GM21529 (cell line): ENCODE data around the gene LGALSL.

ENCODE experiments used
- ATAC-seq: cut with Tn5 transposase; IDR thresholded peaks from one replicate; pipeline ENCODE4 v1.9.1; 2021; ENCODE audit not compliant: unreplicated experiment

The LGALSL gene

DNA sequence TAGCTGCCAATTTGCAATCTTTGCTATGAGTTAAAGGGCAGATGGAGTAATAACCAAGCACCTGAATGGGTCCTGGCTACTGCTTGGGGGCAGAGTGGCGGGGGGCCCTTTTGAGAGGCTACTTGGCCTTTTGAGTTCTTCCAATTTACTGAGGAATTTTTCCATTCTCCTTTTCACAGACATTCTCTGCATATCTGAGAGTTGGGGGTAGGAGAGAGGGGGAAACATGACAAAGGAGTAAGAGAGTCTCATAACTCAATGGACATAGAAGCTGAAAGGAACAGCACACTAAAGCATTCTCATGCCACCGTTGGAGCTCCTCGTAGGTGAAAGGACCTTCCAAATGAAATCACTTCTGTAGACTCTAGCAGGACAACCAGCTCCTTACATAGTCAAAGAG, 16.1 kb downstream of the LGALSL start:
- ATAC-seq = no peak

DNA sequence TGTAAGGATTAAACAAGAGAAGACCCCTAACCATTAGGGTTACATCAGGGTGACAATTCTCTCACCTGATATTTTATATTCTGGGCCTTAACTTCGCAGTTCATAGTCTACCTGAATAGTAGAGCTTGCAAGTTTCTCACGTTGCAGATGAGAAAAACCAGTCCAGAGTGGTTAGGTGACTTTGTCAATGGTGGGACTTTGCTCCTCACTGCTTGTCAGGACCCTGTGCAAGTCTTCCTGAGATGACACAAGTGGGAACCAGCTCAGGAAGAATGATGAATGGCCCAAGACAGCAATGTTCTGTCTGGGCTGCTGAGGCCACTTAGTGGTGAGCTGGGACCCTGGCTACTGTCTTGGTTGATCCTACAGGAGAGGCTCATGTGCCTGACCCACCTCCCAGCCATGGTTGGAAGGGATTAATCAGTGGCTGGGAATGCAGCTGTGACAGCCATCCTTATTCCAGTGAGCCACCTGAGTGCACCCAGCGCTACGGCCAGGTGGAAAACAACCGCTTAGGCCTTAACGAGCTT, 16.9 kb downstream of the LGALSL start:
- no peak for ATAC-seq

DNA sequence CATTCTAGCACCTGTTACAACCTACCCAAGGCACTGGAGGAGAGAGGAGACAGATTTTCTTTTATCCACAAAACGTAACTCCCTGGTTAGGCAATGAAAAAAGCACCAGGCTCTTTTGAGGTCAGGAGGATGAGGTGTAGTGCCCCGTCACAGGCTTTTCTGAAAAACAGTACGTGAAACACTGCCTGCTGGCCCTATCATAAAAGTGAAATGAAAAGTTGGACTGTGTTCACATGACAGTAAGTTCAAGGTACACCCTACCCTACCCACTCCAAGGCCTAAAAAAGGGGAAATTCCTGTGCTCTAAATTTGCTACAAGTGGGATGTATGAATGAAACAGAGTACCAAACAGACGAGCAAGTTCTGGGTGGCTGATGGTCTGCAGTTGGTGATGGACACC, 17.6 kb downstream of the LGALSL start:
- no peak for ATAC-seq

DNA sequence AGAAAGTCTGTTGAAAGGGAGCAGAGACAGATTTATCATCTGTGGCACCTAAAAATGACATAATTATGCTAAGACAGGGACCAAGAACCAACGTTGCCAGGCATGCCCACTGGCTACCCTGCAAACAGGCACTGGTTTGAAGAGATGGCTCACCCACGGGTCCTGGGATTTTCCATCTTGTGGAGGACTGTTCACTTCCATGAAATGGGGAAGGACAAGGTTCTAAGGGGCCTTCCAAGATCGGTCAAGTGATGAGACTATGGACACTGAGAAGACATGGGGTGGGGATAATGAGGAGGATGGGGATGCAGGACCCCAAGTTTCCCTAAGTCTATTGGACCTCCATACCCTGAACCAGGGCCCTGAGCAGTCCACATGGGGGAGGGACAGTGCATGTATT, 18.9 kb downstream of the LGALSL start:
- no peak for ATAC-seq

DNA sequence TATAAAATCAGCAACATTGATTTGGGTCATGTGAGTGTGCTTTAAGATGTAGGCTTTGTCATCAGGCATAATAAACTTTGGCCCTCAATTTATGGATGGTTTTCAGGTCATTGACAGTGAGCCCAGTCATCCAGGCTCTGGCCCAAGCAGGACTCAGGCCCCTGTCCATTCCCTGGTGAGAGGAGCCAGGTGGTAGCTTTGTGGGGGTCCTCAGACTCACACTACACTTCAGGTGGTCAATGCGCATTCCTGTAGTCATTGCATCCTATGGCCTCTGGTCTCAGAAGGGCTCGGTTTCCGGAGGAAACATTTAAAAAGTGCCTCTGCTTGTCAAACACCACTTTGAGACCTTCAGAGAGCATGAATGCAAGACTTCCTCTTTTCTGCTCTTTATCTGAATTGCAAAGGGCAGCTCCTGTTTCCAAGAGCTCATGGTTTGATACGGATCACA, 20.2 kb downstream of the LGALSL start:
- ATAC-seq = no peak

DNA sequence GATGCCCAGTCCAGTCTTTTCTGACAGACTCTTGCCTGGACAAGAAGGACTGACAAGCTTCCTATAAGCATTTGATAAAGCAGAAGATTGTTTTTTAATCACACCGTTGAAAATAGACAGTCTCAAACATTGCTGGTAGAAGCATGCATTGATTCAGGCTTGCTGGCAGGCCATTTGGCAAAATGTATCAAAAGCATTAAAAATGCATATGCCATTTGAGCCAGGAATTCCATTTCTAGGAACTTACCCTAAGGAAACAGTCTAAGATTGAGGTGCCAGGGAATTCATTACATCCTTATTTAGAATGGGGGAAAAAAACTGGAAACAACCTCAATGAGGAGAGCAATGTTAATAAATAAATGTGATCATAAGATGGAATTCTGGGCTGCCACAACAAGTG, 20.7 kb downstream of the LGALSL start:
- ATAC-seq = no peak

DNA sequence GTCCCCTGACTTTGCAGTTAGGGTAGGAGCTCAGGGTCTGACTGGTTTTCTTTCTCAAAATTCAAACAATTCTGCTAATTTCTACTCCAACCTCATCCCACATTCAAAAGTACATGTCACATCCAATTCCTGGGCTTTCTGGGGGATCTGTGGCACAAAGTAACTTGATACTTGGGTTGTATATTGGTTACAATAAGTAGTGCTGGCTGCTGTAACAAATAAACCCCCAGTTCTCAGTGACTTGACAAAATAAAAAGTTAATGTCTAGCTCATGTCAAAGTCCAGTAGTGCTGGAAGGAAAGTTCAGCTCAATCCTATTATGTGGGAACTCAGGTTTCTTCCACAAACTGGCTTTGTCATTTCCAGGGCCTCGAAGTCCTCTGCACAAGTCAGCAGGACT, 23.1 kb downstream of the LGALSL start:
- ATAC-seq = no peak

DNA sequence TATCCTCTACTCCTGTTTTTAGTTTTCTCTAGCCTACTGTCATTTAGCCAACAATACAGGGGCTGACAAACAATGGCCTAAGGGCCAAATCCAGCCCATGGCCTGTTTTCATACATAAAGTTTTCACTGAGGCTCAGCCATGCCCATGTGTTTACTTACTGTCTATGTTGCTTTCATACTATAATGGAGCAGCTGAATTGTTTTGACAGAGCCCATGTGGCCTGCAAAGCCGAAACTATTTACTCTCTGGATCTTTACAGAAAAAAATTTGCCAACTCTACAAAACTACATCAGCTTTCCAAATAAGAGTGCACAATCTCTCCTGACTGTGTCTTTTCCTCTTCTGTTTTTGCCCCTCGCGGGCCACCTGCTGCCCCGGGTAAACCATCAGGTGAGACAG, 24.0 kb downstream of the LGALSL start:
- ATAC-seq = no peak

DNA sequence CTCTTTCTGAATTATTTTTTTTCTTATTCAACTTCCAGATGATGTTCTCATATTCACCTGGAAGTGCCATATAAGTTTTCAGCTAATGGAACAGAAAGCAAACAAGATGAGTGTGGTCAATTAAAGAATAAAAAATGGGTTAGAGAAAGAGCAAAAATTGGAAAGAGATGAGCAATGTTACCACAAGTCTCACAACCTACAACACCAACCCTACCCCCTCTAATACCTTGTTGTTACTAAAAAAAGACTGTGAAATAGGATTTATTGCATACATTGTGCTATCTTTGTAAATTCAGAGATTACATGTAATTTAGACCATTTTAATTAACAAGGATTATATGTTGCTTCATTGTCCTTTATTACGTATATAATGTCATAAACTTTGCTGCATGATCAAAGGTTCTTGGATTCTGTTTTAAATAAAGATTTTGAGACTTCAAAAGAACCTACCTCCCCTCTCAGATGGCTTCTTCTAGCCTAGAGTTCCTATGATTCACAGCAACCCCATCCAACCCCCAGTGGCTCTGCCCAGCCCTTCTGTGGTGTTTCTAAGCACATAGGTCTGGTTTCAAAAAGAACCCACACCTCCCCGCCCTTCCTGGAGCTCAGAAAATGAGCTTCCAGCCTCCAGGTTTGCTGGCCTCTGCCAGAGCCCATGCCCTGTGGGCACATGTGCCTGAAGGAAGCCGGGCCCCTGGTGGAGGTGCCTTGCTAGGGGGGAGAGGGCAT, 24.7 kb downstream of the LGALSL start:
- ATAC-seq = no peak

DNA sequence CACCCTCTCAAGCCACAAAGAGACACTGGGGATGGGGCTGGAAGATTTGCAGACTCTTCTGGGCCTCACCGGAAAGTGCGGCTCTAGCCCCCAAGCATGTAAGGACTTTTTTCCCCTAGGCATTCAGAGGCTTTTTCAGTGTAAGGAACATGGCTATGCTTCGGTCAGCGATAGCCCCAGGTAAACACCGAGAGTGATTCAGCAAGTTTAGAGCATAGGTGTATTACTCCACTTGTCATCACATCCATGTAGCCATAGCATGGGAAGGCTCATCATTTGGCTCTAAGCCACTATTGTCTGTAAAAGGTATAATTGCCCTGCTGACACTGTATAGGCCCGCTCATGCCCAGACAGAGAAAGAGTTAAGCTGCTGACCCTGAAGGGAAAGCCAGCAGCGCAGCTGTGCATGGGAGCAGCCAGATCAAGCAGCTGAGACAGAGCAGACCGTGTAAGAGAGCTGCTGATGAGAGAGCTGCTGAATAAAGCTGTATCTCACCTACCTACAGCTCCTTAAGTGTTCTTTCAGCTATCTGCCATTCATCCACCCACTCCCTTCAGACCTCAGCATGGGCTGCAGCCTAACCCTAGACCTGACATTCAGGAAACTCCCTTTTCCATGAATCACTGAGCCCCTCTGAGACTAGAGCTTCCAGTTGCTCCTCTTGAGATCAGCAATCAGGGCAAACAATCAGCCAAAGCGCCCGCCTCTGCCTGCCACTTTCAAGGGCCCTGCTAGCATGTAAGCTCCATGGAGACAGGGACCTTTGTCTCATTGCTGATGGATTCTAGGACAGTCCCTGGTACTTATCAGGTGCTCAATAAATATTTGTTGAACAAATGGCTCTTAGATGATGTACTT, 25.5 kb downstream of the LGALSL start:
- no peak for ATAC-seq

DNA sequence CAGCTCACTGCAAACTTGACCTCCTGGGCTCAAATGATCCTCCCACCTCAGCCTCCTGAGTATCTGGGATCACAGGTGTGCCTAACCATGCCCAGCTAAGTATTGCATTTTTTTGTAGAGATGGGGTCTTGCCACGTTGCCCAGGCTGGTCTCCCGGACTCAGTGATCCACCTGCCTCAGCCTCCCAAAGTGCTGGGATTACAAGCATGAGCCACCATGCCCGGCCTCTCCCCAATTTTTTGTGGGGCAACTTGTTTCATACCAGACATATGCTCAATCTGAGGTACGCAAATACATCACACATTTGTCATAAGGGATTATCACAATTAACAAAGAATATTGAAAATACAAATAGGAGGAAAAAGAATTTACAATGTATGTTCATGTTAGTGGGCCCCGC, 27.7 kb downstream of the LGALSL start:
- no peak for ATAC-seq

DNA sequence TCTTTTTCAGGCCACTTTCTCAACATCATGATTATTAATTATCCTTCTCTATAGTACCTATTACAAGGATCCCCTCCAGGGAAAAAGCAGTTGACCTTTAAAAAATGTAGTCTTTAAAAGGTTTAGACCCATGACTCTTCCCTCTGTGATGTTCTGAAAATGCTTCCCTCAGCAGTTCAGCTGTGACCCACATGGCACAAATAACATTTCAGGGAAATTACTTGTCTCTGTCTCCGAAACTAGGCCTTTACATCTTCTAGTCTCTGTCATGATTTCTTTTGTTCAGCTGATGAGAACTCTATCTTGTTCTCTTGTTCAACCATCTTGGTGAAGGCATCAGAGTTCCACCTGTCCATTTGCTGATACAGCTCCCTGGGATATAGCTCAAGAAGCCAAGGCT, 28.3 kb downstream of the LGALSL start:
- ATAC-seq = no peak

DNA sequence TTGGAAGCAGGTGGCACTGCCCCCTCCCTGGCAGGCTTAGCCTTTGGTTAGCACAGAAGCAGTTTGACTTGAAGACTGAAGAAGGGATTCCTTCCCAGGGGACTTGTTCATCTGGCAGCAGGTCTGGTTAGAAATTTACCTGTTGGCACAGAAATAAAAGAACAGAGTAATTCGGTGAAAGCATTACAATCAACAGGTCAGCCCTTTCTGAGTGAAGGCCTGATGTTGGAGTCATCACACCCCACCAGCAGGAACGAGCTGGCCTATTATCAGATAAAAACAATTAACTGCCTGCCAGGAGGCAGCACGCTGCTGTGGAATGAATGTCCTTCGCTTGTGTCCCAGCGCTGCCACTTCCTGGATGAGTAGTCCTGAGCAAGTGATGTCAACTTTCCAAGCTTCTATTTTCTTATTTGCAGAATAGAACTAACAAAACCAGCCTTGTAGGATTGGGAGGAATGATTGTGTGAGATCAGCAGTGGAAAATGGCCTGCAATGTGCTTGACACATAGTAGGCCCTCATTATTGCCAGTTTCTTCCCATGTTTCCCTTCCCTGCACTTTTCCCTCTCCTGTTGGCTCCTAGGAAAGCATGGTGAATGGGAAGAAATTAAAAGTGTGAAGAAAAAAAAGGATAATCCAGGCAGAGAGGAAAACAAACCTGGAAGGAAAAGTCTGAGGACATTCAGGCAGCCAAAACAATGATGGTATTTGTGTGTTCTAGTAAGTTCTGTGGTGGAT, 29.0 kb downstream of the LGALSL start:
- no peak for ATAC-seq

DNA sequence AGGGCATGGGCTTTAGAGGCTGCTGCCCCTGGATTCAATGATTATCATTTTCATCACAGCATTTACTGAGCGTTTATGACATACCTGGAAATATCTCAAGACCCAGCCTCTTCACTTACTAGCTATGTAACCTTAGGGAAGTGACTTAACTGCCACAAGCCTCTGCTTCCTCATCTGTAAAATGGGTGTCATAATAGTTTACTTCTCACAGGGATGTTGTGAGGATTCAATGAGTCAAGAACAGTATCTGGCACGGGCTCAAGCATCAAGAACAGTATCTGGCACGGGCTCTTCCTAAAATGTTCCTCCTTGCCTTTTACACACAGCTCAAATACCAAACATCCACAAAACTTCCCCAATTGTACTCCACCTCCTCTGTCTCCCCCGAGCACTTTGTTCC, 31.4 kb downstream of the LGALSL start:
- no peak for ATAC-seq

DNA sequence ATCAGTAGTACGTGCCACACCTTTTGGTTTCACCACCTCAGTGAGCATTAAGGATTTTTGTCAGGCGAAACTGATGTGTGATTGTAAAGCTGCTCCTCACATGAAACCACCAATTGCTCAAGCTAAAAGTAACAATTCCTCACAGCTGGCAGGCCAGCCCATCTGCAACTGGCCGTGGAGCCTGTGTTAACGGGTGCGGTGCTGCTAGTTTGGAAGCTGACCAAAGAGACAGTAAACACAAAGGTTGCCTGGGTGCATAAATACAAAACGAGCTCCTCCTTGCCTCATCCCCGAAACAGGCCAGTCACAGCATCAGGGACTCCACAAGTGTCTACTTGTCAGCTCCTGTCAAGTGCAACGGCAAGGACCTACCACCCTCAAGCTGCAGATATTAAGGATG, 32.0 kb downstream of the LGALSL start:
- ATAC-seq = no peak

DNA sequence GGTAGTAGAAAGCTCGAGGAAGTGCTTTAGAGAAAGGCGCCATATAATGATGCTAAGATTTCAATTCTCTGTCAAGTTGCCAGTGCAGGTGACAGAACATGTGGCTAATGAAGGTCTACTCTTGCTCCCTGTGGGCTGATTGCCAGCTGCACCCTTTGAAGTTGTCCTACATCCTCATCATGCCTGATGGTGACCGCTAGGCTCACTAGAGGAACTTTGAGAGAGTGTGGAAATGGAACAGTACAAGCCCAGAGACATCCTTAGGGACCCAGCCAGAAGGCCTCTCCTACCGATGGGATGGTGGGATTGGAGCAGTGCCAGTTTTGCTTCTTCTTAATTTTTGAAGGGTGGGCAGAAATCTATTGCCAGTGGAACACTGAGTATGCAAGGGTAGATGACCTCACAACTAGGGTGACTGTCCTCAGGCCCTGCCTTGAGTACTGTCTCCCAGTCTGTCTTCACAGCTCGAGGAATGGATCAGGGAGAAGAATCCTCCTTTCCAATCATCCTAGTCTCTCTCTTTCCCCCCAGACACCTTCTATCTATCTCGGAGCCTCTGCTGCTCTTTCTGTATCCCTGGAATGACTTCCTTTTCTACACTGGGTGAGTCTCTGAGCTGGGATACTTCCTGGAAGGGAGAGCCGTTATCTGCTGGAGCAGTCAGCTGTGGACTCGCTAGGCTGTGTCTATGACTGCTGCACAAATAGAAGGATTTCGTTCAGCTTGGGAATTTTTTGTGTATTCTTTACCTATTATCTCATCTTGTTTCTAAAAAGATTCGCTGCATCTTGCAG, 33.5 kb downstream of the LGALSL start:
- ATAC-seq = no peak

DNA sequence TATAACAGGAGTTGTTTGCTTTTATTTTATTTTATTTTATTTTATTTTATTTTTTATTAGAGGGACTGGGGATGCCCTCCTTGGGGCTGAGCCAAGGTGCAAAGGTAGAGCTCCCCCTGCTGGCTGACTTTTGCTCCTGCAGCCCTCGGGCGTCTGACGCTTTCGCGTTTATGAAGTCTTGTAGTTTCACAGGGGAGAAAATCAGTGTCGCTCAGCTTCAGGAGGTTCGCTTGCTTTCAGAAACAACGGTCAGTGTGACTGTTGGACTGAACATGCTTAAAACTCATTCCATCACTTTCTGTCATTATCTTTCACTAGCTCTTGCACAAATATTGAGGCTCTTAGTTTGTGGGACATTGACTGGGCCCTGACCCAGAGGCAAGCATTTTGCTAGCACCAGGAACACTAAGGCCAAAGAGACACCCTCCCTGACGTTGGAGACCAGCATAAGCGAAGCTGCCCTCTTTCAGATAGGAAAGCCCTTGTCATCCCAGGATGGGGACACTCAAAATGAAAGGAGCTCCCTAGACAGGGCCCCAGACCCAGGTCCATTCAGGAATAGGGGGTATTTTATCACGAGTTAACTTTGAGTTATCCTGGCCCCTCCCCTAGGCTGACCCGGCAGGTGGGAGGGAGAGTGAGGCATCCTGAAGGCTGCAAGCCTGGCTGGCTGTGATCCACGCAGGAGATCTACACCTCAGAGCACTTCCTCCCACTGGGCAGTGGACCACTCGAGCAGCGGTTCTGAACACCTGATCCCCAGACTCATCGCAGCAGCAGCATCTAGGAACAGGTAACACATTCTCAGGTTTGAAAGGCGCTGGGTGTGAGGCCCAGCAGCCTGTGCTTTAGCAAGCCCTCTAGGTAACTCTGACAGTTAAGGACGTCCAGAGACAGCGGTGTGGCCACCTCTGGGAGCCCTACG, 34.4 kb downstream of the LGALSL start:
- peak; percentile 71 for ATAC-seq

DNA sequence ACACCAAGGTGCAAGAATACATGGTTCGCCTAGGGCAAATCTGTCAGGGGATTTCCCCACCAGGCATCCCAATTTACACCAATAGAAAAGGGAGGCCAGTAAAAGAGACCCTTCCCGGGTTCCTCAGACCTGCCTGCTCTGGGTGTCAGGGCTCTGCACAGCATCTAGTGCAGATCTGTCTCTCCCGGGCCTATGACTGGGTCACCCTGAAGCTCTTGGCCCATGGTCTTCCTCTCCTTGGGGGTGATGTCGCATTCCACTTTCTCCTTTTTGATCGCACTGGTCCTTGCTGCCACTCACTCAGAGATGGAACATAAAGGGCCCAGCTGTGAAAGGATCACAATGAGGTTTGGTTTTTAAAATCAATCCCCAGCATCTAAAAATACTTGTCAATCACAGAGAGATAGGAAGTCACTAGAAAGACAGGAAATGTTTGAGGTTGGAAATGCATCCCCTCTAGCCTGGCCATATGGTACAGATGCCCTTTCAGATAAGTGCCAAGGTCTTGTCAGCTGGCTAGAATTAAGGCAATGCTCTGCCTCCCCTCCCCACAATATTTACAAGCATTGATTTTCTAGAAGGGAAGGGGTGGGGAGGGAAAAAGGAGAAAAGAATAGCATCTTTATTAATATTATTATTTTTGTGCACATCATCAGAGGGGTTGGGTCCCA, 35.3 kb downstream of the LGALSL start:
- ATAC-seq = no peak

DNA sequence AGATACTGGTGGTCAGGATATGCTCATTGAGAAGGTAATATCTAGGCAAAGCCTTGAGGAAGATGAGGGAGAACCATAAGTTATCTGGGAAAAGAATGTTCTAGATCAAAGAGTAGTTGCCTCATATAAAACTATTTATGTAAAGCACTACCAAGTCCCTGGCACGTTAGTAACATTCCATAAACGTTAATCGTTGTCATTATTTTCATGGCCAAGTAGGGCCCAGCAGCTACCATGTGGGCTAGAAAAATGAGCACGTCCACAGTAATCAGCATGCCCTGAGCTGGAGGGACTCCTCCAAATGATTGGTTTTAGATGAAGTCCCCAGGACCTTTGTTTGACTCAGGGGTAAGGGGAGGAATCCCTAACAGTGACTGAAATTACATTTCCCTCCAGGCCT, 37.5 kb downstream of the LGALSL start:
- no peak for ATAC-seq
